Right renal pelvis (tissue), 4 donors: ENCODE results near the gene HOXA2. TPM values are rescaled to one million over a fixed set of nuclear protein-coding genes. Genes with fewer than 3 reads are reported as not detected.

Source experiments
- DNase-seq, 4 donors: peaks; one replicate each; pipeline ENCODE4 v3.0.0-alpha.2; 2013; ENCODE audit warnings: low read depth in 4 of 4, low spot score in 3 of 4, missing footprints in 1 of 4
- polyA plus RNA-seq, 4 donors: library from polyadenylated mRNA; unstranded; fragments of 120-200 nt; gene quantifications; one replicate each; pipeline ENCODE4 v1.2.1, GENCODE V29; 2013; ENCODE audit not compliant: insufficient read length in 4 of 4

Gene HOXA2
- polyA plus RNA-seq, 4 donors = 8.2 to 10.1 (median 9.5) TPM

GRCh38 chr7:27112955-27113949 lies 10.8 kb upstream of the HOXA2 start:
- peak in 3 of 4 donors; percentile 84 to 91 (median 90) for DNase-seq

GRCh38 chr7:27112361-27112760 lies 9.9 kb upstream of the HOXA2 start:
- DNase-seq = no peak

- no peak for DNase-seq
These were observed 9.3 kb upstream of the HOXA2 start for GRCh38 chr7:27111751-27112277.

- DNase-seq = no peak
These were observed 8.7 kb upstream of the HOXA2 start for GRCh38 chr7:27111042-27111750.

GRCh38 chr7:27110186-27111031 lies 7.9 kb upstream of the HOXA2 start:
- no peak for DNase-seq

- no peak for DNase-seq
These were observed 7.1 kb upstream of the HOXA2 start for GRCh38 chr7:27109466-27110185.

- DNase-seq = no peak
These were observed 6.1 kb upstream of the HOXA2 start for GRCh38 chr7:27108390-27109127.

- DNase-seq = no peak
These were observed 5.2 kb upstream of the HOXA2 start for GRCh38 chr7:27107391-27108381.

- DNase-seq = no peak
These were observed 4.4 kb upstream of the HOXA2 start for GRCh38 chr7:27106901-27107240.

GRCh38 chr7:27106181-27106900 lies 3.9 kb upstream of the HOXA2 start:
- peak in 1 of 4 donors; percentile 30 for DNase-seq

GRCh38 chr7:27105301-27106031 lies 3.0 kb upstream of the HOXA2 start:
- DNase-seq = peak in 1 of 4 donors; percentile 21

GRCh38 chr7:27104341-27105058 lies 2.0 kb upstream of the HOXA2 start:
- peak in 3 of 4 donors; percentile 60 to 82 (median 68) for DNase-seq

- peak in 3 of 4 donors; percentile 27 to 43 (median 38) for DNase-seq
These were observed 1.2 kb upstream of the HOXA2 start for GRCh38 chr7:27103489-27104226.

GRCh38 chr7:27101957-27102580 lies 414 bp downstream of the HOXA2 start:
- DNase-seq = peak in 1 of 4 donors; percentile 29
